Vagina (tissue), 2 donors: Measurements from ENCODE around the gene OR2T10.
"Not testable (repeated sequence)": the region's sequence is repeated elsewhere in the genome, so short reads cannot be mapped to it uniquely, and the experiment has no call there.

ENCODE experiments used
- CTCF ChIP-seq, 3 experiments: fragments of 450-650 bp in 2 of 3; fragments of 200-600 bp in 1 of 3; sonication (generic) in 1 of 3; IDR thresholded peaks; one replicate each; pipeline ENCODE4 v1.5.1; 2017 to 2019; ENCODE audit warnings: antibody characterized with exemption in 3 of 3, mild to moderate bottlenecking in 2 of 3, moderate library complexity in 2 of 3
- POLR2A ChIP-seq, 2 donors: fragments of 450-650 bp; IDR thresholded peaks; one replicate each; pipeline ENCODE4 v1.6.1; 2017; ENCODE audit warnings: antibody characterized with exemption in 2 of 2, mild to moderate bottlenecking in 2 of 2, moderate library complexity in 2 of 2
- POLR2AphosphoS5 ChIP-seq, 2 donors: sonication (generic); formaldehyde crosslinking; IDR thresholded peaks; one replicate each; pipeline ENCODE4 v1.9.0; 2017; ENCODE audit warnings: antibody characterized with exemption in 2 of 2, mild to moderate bottlenecking in 2 of 2, low read depth in 1 of 2; ENCODE audit not compliant: insufficient read depth in 1 of 2

GRCh38 chr1:248640906-248641305 lies 43.4 kb upstream of the OR2T10 start:
- not testable (repeated sequence) for TF ChIP-seq POLR2AphosphoS5 (IDR thresholded peaks at IDR 0.05; ENCODE audit: insufficient read depth in 1 of 2, low read depth in 1 of 2); POLR2A (IDR thresholded peaks at IDR 0.05); CTCF (IDR thresholded peaks at IDR 0.05)
